Globus pallidus (tissue), 1 donor: ENCODE data around the gene KRT79.

Experiments
- DNase-seq: peaks from one replicate; pipeline ENCODE4 v3.0.0-alpha.2; 2015; ENCODE audit warnings: low spot score

KRT79 gene

DNA sequence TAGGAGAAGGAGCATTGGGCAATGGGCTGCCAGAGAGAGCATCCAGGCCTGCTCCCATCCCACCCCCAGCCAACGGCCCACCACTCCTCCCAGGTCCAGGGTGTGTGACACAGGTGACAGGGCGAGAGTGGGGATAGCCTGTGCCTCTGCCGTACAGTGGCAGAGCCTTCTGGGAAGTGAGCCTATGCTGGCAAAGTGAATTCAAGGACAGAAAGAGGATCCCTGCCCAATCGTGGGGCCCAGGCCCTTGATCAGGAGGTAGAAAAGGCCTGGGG is 553 bp upstream of the KRT79 start:
- no peak for DNase-seq

DNA sequence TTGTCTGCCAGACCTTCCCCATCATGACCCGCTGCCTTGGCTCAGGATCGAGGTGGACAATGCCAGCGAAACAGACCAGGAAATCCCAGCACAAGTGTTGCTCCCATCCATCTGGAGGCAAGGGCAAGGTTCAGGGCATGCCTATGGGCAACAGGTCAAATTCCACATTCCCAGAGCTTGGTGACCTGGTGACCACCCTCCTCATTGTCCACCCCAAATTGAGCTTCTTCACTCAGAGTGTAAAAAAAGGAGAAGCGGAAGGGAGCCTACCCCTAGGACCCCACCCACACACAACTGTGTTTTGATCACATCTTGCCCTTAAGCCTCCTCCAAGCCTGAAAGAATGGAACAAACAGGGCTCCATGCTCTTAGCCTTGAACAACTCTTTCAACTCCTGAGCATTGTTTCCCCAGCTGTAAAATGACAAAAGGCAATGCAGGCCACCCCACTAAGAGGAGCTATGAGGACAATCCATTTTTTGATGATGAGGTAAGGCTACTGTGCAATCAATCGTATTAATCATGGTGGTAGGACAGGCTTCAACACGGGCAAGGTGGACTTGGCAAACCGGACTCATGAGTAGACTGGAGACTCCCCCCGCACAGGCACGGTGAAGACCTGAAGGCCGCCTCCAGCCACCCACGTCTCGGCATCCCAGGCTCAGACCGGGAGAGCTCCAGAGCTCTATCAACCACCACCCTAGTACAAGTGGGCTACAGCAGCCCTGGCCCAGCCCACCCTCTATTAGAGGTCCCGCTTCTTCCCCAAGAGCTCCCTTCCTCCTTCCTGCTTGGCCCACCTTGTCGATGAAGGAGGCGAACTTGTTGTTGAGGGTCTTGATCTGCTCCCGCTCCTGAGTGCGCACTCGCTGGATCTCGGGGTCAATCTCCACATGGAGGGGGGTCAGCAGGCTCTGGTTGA is 866 bp downstream of the KRT79 start:
- no peak for DNase-seq

DNA sequence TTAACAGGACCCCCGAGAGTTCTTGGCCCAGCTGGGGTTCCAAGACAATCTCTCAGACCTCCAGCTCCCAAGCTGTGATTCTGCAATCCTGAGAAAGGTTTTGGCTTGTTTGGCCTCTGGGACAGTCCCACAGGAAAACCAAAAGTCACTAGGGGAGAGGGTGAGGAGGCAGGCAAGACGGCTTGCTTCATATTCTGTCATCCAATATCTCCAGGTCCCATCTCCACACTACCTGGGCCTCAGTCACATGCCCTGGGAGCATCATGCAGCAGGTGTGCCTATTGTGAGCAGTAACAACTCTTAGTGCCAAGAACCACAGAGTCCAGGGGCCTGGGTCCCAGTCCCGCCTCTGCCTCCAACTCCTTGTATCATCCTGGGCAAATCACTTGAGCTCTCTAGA is 1.7 kb downstream of the KRT79 start:
- no peak for DNase-seq

DNA sequence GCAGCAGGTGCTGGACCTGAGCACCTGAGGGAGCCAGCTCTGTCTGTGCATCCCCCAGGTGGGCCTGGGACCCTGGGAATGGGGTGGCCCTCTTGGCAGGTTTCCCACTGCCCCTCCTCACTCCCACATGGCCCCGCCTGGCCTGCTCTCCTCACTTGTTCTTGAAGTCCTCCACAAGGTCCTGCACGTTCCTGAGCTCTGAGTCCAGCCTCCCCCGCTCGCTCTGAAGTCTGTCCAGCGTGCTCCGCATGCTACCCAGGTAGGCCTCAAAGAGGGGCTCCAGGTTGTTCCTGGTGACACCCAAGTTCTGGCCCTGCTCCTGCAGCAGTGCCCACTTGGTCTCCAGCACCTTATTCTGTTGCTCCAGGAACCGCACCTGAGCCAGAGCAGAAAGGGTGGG is 2.9 kb downstream of the KRT79 start:
- DNase-seq, result no peak

DNA sequence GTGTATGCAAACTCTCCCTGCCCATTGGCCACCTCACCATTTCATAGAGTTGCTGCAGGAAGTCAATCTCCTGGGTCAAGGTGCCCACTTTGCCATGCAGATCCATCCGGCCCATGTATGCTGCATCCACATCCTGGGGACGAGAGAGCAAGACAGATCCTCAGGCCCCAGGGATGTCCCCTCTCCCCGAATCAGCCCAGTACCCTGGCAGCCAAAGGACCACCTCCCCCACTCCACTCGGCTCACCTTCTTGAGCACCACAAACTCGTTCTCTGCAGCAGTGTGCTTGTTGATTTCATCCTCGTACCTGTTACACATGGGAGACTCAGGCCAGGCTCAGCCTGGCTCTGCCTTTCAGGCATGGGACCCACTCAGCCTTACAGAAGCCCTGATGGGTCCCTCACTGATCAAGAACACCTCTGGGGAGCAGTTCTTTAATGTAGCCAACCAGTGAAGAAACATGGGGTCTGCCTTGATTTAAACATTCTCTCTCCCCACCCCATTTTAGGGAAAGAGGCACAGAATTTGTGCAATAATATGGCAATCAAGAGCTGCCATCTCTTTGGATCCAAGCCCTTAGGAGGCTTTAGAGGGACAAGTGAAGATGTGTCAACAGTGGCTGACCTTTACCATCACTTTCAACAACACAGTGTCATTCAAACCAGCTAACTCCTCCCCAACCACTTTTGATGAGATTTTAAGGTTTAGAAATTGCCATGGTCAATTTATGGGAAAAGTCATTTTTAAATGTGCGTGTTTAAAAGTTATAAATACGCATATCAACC is 3.9 kb downstream of the KRT79 start:
- DNase-seq, result no peak

DNA sequence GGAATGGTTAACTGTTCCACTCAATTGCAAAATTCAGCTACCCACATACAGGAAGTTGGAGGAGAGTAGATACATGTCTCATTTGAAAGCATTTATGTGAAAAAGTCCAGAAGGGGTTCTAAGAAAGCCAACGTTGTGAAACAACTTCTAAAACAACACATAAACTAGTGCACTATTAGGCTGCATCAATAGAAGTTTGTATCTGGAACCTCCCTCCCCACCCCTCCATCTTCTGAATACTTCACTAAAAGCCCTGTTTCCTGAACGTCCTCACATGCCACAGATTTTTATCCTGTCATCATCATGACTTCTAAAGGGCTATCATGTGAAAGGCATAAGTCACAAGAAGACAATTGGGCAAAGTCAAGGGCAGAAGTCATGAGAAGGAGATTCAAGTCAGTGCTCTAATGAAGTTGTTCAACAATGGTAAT is 5.5 kb downstream of the KRT79 start:
- no peak for DNase-seq

DNA sequence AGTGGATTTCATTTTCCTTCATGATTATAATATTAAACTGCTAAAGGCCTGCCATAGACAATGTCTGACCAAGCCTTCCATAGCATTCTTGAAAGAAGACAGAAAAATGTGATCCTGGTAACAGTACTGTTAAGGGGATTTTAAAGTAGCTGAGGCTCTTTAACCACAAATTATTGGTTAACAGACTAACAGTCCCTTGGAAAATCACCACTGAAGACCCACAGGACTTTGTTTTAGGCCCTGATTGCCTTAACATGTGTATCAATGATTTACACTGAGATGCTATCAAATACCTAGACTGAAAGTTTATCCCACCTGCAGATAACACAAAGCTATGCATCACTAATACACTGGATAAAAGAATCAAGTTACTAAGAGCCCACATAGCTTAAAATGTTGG is 6.0 kb downstream of the KRT79 start:
- no peak for DNase-seq

DNA sequence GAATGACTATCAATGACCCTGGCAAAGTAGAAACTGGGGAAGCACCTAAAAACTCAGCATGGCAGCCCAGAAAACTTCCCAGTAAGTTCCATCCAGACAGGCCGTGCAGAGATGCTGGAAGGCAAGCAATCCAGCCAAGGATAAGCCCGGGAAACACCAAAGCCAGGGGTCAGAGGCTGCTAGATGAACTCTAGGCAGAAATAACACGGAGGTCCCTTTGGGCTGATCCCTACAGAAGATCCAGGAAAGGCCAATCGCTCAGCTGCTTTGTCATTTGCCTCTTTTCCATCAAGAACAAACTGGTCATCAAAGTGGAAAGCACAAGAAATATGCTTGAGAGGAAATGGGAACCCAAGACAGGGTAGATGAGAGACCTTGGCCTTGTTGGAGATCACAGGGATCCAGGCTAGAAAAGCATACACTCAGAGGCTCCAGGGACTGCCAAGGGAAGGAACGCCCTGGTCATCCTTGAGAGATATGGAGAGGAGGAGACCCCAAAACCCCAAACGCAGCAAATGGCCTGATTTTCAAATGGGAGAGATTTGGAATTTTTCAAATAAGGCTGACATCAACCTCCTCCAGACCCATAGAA is 6.5 kb downstream of the KRT79 start:
- no peak for DNase-seq

DNA sequence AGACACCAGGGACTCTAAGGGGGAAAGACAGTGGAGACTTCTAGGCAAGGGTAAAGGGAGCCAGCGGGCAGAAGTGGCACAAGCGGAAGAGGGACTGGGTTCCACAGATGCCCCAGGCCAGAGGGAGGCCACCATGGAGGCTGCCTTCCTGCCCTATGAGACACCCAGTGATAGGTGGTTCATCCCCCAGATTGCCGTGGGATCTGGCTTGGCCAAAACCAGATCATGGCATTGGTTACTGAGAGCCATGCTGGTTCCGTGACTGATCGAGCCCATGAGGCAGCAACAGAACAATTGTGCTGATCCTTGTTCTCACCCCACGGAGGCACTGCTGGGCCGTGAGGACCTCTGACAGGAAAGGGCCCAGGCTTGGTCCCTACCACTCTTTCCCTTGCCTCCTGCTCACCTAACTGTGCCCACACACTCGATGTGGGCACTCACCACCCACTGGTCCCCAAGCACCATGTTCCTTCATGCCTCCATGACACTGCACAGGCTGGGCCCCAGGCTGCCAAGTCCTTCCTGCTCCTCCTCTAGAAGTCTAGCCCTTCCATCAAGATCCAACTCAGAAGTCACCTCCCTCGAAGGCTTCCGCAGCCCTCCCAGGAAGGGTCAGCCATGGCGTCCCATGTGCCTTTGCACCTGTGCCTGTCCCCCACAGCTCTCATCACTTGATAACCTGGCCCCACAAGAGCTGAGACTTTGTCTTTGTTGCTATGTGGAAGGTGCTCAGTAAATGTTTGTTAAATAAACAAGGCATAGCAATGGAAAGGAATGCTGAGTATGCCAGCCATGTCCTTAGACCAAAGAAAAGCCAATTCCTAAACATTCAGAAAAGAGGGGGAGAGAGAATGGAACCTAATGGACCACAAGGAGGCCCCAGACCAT is 7.3 kb downstream of the KRT79 start:
- DNase-seq, result no peak

DNA sequence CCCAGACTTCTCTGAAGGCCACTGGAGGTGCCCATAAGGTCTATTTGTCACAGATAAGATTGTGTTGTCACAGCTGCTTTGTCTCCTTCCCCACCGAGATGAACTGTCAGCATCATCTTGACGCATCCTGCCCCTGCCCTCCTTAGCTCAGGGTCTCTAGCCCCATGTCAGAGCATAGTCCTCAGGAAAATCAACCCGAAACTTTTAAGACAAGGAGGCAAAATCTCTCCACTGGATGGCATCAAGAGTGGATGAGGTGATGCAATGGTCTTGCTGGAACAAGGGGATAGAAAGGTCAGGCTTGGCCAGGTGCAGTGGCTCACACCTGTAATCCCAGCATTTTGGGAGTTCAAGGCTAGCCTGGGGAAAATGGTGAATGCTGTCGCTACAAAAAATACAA is 8.2 kb downstream of the KRT79 start:
- DNase-seq, result no peak

DNA sequence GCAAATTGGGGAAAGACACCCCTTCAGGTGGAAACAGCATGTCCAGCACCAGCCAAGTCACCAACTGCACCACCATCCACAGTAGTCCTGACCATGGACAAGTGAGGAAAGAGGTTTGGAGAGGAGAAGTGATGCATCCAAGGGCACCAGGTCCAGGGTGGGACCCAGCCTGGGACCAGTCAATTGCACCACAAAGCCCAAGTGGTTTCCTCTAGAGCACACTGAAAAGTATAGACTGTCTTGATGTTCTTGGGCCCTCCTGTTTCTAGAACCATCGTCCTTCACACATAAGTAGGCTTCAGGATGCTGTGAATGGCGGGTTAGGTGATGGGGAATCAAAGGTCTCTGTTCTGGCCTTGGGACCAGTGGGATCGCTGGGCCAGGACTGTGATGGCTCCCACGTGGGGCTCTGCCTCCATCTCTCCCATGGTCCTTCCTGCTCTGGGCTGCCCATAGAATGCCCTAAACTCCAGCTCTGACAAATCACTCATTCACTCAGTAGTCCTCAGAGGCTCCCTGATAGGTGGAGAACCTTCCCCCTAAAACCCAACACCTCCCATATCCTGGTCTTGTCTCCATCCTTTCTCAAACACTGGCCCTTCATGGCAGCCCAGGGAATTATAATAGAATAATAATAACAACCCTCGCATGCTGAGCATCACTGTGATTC is 9.2 kb downstream of the KRT79 start:
- DNase-seq, result no peak

DNA sequence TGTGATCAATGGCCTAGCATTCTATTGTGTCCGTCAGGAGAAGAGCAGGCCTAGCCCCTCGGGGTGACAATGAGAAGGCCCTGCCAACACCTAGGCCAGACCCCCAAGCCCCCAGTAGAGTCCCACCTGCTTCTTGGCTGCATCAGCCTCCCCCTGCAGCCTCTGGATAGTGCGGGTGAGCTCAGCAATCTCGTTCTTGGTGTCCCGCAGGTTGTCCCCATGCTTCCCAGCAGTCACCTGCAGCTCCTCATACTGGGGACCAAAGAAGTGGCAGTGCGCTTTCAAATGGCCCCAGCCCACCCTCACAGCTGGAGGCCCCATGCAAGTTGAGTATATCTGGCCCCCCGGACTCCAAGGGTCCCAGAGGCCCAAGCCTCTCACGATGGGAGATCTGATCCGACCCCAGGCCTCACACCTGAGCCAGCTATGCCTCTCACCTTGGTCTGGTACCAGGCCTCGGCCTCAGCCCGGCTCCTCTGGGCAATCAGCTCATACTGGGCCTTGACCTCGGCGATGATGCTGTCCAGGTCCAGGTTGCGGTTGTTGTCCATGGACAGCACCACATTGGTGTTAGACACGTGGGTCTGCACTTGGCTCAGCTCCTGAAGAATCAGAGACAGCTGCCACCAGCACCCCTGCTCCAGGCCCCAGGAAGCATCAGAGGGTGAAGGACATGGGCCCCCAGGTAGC is 10.2 kb downstream of the KRT79 start:
- no peak for DNase-seq

DNA sequence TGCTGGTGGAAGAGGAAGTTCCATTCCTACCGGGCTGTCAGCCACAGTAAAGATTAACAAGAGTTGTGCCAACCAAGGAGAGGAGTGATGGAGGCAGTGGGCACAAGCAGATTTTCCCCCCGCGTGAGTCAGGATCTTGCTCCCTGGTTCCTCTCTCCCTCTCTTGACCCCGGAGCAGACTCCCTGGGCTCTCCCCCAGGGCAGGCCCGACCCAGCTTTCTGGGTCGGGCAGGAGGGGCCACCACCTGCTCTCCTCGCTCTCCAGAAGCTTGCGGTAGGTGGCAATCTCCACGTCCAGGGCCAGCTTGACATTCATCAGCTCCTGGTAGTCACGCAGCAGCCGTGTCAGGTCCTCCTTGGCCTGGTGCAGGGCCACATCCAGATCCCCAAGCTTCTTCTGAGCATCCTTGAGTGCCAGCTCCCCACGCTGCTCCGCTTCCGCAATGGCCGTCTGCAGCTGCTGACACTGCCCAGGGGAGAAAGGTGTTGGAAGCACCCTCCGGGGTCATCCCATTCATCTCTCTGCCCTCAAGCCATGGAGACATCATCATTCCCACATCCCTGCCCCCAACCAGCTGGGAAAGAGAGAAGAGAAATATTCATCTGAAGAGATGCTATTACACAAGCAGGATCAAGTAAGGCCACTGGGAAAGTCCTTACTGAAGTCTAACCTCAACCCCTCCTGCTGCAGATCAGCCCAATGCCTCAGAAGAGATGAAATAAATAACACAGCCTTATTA is 11.2 kb downstream of the KRT79 start:
- no peak for DNase-seq

DNA sequence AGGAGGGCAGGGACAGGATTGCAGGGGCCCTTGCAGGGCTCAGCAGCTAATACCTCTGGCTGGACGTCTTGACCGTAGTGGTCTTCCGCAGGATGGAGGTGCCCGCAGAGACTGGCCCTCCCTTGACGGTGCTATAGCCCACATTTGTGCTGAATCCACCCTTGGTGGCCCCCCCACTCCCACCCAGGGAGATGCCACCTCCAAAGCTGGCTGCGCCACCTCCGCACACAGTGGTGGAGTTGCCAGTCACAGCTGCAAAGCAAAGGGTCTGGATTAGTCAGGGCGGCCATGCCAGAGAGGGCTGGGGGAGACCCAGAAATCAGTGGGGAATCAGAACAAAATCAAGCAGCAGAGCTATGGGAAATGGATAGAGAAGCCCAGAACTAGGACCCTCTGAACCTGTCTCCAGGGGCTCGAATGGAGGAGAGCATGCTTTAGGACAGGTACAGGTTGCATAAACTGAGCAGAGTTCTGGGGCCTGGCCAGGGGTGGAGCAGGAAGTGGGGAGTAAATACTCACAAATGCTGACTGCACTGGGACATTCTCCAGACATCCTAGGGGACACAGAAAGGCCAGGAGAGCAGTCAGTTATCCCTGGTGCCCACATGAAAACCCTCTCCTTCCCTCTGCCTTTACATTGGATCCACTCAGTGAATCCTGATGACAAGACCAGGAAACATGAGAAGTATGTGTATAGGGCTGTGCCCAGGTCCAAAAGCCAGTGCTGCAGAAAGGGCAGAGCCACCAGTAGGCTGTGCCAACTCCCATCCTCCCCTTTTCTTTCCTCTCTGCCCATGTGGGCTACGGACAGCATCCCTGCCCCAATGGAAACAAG is 12.1 kb downstream of the KRT79 start:
- no peak for DNase-seq

DNA sequence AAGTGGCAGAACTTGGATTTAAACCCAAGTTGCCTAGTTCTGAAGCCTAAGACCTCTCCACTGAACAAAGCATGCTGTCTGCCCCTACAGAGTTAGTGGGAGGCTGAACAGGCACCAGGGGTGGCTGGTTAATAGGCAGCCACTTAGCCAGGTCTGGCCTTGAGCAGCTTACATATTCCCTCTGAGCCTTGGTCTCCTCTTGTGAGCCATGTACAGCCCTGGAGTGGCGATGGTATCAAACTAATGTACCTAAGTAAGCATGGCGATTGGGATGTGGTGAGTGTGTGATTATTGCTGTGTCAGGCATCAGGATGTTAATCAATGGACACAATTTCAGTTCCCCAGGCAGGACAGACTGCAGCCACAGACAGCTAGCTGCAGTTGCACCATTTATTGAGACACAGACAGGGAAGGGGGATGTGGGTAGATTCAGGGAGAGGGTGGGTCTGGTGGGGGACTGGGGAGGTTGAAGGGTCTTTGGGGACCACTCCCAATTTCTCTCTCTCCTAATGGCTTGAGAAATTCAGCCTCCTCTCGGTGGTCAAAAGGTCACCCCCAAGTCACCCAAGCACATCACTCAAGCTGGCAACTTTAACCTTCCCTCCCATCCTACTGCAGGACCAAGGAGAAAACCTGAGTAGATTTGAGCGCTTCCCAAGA is 12.9 kb downstream of the KRT79 start:
- no peak for DNase-seq

DNA sequence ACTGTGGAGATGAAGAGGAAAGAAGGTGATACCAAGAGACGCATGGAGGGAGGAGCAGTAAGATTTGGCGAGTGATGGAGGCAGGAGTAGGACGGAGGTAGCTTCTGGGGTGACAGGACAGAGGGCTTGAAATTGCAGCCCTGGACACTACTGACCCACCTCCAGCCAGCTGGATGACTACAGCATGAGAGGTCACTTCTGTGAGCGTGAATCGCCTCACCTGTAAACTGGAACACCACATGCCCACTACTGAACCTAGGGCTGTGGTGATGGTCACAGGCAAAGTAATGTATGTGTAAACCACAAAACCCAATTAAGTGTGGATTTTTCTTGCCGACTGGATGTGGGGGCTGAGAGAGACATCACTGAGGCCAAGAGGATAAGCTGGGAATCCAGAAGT is 13.6 kb downstream of the KRT79 start:
- DNase-seq, result no peak

DNA sequence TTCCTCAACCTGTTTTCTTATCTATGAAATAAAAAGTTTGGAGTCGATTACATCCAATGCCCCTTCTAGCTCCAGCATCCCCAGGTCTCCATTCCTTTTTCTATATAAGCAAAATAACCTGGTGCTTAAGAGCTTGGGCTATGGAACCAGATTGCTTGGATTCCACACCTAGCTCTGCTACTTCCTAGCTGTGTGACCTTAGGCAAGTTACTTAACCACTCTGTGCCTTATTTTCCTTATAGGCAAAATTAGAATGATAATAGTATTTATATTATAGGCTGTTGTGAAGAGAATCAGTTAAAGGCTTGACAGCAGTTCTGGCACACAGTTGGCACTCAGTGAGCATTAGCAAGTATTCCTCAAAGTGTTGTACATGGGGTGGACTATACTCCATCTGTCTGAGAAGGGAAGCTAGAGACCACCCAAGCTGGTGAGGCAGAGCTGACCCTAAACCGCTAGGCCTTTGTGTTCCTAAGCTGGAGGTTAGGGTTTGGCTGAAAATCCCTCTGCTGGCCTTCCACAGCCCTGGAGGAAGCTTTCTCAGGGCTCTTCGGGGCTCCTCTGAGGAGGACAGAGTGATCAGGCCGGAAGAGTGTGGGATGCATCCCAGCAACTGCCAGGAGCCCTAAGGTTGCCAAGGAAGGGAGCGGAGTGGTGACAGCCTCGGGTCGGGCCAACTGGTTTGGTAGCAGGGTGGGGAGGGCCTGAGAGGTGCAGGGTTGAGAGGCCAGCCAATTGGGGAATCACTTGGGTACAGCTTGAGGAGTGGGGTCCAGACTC is 14.2 kb downstream of the KRT79 start:
- DNase-seq, result no peak

DNA sequence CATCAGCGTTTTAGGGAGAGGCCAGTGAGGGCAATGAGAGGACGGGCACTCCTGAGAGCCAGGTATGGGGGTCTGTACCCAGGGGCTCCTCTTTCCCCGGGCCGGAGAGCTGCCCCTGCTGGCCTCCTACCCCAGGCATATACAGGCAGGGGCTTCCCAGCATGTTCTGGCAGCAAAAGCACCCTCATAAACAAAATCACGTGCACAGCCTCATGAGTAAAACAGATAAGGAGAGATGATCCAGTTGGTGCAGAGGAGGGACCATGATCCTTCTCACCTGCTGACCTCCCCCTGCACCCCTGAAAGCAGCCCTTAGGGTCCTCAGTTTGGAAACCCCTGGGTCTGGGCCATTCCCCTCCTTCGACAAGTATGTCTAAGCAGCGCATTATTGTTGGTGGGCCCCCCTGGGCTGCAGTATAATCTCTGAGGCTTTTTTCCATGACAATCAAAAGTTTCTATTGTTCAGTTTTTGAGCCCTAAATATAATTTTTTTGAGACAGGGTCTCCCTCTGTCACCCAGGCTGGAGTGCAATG is 15.2 kb downstream of the KRT79 start:
- no peak for DNase-seq
